ENCODE measurements around the gene NOC2L. TPM values are rescaled to one million over a fixed set of nuclear protein-coding genes. Genes with fewer than 3 reads are reported as not detected.
"Not testable (repeated sequence)": the region's sequence is repeated elsewhere in the genome, so short reads cannot be mapped to it uniquely, and the experiment has no call there.

NOC2L gene
- total and polyA plus RNA-seq, 8 donors = 23.3 to 86.5 (median 37.5) TPM

GRCh38 chr1:992362-992761 lies 33.3 kb upstream of the NOC2L start:
- H3K4me3 ChIP-seq = no peak overlapping the region
- no peak overlapping the region for H3K27ac ChIP-seq
- no peaks in the 10 kb centered on the region for H3K27me3 ChIP-seq
- no peak for FAIRE-seq
- intact Hi-C loops (cut with DNase I) = no loop called here
- H3K9me3 ChIP-seq = no peaks in the 10 kb centered on the region
- WGBS, 2 donors = 86 to 91% methylated on average over 7 of the region's 7 CpGs
- TF ChIP-seq CTCF (IDR thresholded peaks at IDR 0.05) = no peak
- no peak for DNase-seq
- H3K36me3 ChIP-seq = no peaks in the 10 kb centered on the region
- no peaks in the 10 kb centered on the region for H3K4me1 ChIP-seq
- no peak for ATAC-seq

GRCh38 chr1:991895-992294 lies 32.8 kb upstream of the NOC2L start:
- no peaks in the 10 kb centered on the region for H3K36me3 ChIP-seq
- TF ChIP-seq CTCF (IDR thresholded peaks at IDR 0.05) = no peak
- H3K9me3 ChIP-seq = no peaks in the 10 kb centered on the region
- intact Hi-C loops (cut with DNase I) = no loop called here
- no peaks in the 10 kb centered on the region for H3K27me3 ChIP-seq
- ATAC-seq (no peak), DNase-seq (no peak), FAIRE-seq (no peak)
- H3K27ac ChIP-seq = no peak overlapping the region
- WGBS, 2 donors = 95 to 97% methylated on average over 10 of the region's 10 CpGs
- H3K4me1 ChIP-seq = no peaks in the 10 kb centered on the region
- no peak overlapping the region for H3K4me3 ChIP-seq

GRCh38 chr1:991275-991674 lies 32.2 kb upstream of the NOC2L start:
- ATAC-seq; H3K4me3 ChIP-seq; DNase-seq; H3K27ac ChIP-seq; H3K36me3 ChIP-seq; H3K9me3 ChIP-seq; H3K4me1 ChIP-seq; FAIRE-seq; intact Hi-C loops (cut with DNase I); H3K27me3 ChIP-seq: not testable (repeated sequence)
- WGBS, 2 donors = 89 to 93% methylated on average over 6 of the region's 6 CpGs

- not testable (repeated sequence) for H3K4me1 ChIP-seq, H3K27ac ChIP-seq, H3K9me3 ChIP-seq, H3K36me3 ChIP-seq, FAIRE-seq, ATAC-seq, H3K27me3 ChIP-seq, H3K4me3 ChIP-seq, DNase-seq
- intact Hi-C loops (cut with DNase I) = loop anchor here in 2 of 3 donors (10.0 kb wide), 2 partner anchors 77 to 297 kb away; partner anchors contain the start of gene SCNN1D (in 1 of the 2)
- 79 to 89% methylated on average over 5 of the region's 5 CpGs for WGBS, 2 donors
These were observed 29.0 kb upstream of the NOC2L start for GRCh38 chr1:988061-988460.

- ATAC-seq (no peak), FAIRE-seq (no peak), DNase-seq (no peak)
- H3K27ac ChIP-seq = no peak overlapping the region
- no peaks in the 10 kb centered on the region for H3K4me1 ChIP-seq
- H3K4me3 ChIP-seq = no peak overlapping the region
- intact Hi-C loops (cut with DNase I) = loop anchor here in 2 of 3 donors (10.0 kb wide), 2 partner anchors 80 to 300 kb away; partner anchors contain the start of gene SCNN1D (in 1 of the 2)
- 65 to 71% methylated on average over 13 of the region's 13 CpGs for WGBS, 2 donors
- TF ChIP-seq CTCF (IDR thresholded peaks at IDR 0.05) = no peak
- H3K27me3 ChIP-seq = no peaks in the 10 kb centered on the region
- no peaks in the 10 kb centered on the region for H3K9me3 ChIP-seq
- H3K36me3 ChIP-seq = no peaks in the 10 kb centered on the region
These were observed 26.1 kb upstream of the NOC2L start for GRCh38 chr1:985126-985525.

- DNase-seq (no peak), ATAC-seq (peak in 1 of 4 donors; percentile 23), FAIRE-seq (no peak)
- Histone ChIP-seq H3K4me1 (no peaks in the 10 kb centered on the region), H3K27me3 (no peaks in the 10 kb centered on the region), H3K36me3 (no peaks in the 10 kb centered on the region), H3K9me3 (no peaks in the 10 kb centered on the region), H3K4me3 (no peak overlapping the region), H3K27ac (no peak overlapping the region)
- TF ChIP-seq CTCF (IDR thresholded peaks at IDR 0.05) = peak in 1 of 4 donors; percentile 1
- intact Hi-C loops (cut with DNase I) = loop anchor here (5.0 to 10.0 kb wide), 3 partner anchors 80 to 300 kb away; partner anchors contain the start of gene SCNN1D (in 1 of the 3)
- WGBS, 2 donors = 40 to 46% methylated on average over 12 of the region's 12 CpGs
These were observed 25.4 kb upstream of the NOC2L start for GRCh38 chr1:984476-984814.
